Glomerular endothelial cell (primary cell): Measurements from ENCODE around the gene LILRB3. TPM values are rescaled to one million over a fixed set of nuclear protein-coding genes. Genes with fewer than 3 reads are reported as not detected.
"Not testable (repeated sequence)": the region's sequence is repeated elsewhere in the genome, so short reads cannot be mapped to it uniquely, and the experiment has no call there.

ENCODE experiments used
- DNase-seq: peaks from one replicate; pipeline ENCODE4 v3.0.0-alpha.2; 2011; ENCODE audit warnings: low read depth, low spot score; ENCODE audit errors: extremely low read depth
- total RNA-seq: library from RNA; depleted of rRNA; stranded (reverse); fragments of >200 nt; gene quantifications from 2 replicates; pipeline ENCODE4 v1.2.3, GENCODE V29; 2015

Gene LILRB3
- total RNA-seq, 1 donor from 2014 or later: not detected

DNA sequence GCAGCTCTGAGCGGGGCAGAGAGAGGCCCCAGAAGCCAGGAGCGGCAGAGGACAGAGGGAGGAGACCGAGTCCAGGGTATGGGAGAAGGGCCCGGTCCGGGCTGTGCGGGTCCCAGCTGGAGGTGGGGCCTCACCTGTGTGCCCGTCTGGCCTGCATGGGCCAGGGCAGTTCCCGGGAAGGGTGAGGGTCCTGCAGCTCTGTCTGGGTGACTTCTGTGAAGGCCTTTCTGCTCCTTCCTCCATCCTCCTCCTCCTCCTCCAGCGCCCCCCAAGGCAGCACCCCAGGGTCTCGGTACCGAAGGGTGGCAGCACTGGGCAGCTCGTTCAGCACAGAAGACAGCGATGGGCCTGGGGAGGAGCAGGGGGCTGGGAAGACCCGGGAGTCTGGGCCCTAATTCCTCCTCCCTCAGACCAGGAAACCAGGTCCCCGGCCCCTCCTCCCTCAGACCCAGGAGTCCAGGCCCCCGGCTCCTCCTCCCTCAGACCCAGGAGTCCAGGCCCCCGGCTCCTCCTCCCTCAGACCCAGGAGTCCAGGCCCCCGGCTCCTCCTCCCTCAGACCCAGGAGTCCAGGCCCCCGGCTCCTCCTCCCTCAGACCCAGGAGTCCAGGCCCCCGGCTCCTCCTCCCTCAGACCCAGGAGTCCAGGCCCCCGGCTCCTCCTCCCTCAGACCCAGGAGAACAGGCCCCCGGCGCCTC is 50.9 kb downstream of the LILRB3 start:
- not testable (repeated sequence) for DNase-seq

DNA sequence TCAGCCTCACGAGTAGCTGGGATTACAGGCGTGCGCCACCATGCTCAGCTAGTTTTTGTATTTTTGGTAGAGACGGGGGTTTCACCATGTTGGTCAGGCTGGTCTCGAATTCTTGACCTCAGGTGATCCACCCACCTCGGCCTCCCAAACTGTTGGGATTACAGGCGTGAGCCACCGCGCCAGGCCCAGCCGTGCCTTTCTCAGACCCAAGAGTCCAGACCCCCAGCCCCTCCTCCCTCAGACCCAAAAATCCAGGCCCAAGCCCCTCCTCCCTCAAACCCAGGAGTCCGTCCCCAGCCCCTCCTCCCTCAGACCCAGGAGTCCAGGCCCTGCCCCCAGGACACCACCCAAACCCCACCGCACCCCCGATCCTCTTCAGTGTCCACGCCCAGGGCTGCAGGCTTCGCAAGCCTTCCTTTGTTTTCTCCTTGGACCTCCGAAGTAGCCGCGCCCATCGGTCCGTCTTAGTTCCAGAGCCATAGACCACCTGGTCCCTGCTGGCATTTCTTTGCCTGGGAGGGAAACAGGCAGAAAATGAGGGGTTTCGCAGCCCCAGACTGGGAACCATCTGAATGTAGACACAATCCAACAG is 53.6 kb downstream of the LILRB3 start:
- DNase-seq: no peak

DNA sequence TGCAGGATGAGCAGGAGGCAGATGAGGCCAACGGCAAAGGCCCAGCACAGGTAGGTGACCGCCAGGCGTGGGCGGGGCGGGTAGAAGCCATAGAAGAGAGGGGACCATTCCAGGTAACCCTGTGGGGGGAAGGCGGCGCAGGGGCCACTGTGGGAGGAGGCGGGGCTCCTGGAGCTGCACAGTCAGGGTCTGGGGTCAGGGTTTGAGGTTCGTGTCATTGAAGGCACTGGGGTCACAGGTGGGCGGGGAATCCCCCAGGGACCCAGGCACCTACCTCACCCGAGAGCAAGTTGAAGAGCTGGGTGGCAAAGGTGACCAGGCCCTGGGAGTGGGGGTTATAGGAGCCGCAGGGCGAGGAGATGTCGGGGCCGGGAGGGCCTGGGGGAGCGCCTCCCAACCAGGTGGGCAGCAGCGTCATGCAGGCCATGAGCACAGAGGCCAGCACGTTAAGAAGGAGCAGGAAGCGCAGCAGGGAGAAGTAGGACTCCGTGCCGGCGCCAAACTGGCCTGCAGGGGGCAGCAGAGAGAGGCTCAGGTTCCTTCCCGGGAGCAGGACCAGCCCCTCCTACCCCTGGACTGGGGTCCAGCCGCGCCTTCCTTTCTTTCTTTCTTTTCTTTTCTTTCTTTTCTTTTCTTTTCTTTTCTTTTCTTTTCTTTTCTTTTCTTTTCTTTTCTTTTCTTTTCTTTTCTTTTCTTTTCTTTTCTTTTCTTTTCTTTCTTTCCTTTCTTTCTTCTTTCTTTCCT is 54.5 kb downstream of the LILRB3 start:
- DNase-seq: no peak

Other genes with a start within 250 kb of the LILRB3 start
- 2.2 and 3.0 TPM in 2 replicates for gene CACNG6, start 231.4 kb downstream of the LILRB3 start, total RNA-seq
- gene VSTM1, start 159.1 kb downstream of the LILRB3 start, total RNA-seq: not detected in 2 replicates
- not detected in 2 replicates for gene TARM1, start 141.6 kb downstream of the LILRB3 start, total RNA-seq
- gene OSCAR, start 122.2 kb downstream of the LILRB3 start, total RNA-seq: not detected in 2 replicates
- 11.7 and 26.2 TPM in 2 replicates for gene NDUFA3, start 120.2 kb downstream of the LILRB3 start, total RNA-seq
- 58.5 and 63.2 TPM in 2 replicates for gene TFPT, start 107.3 kb downstream of the LILRB3 start, total RNA-seq
- 57.8 and 66.7 TPM in 2 replicates for gene PRPF31, start 107.3 kb downstream of the LILRB3 start, total RNA-seq
- gene CNOT3, start 85.2 kb downstream of the LILRB3 start, total RNA-seq: 19.6 and 29.5 TPM in 2 replicates
- 7.5 and 8.0 TPM in 2 replicates for gene LENG1, start 63.3 kb downstream of the LILRB3 start, total RNA-seq
- gene TMC4, start 49.8 kb downstream of the LILRB3 start, total RNA-seq: not detected in 2 replicates
- 354 and 361 TPM in 2 replicates for gene MBOAT7, start 33.4 kb downstream of the LILRB3 start, total RNA-seq
- 92.9 and 140 TPM in 2 replicates for gene TSEN34, start 31.7 kb downstream of the LILRB3 start, total RNA-seq
- 1,387 and 1,829 TPM in 2 replicates for gene RPS9, start 22.1 kb downstream of the LILRB3 start, total RNA-seq
- not detected in 2 replicates for gene LILRA6, start 19.8 kb upstream of the LILRB3 start, total RNA-seq
- not detected in 2 replicates for gene LILRB5, start 34.3 kb upstream of the LILRB3 start, total RNA-seq
- gene LILRB2, start 58.1 kb upstream of the LILRB3 start, total RNA-seq: not detected in 2 replicates
- gene LILRA5, start 90.2 kb upstream of the LILRB3 start, total RNA-seq: not detected in 2 replicates
- not detected in 2 replicates for gene LILRA4, start 116.2 kb upstream of the LILRB3 start, total RNA-seq
- gene LAIR1, start 141.9 kb upstream of the LILRB3 start, total RNA-seq: not detected in 2 replicates
- not detected in 2 replicates for gene TTYH1, start 192.5 kb upstream of the LILRB3 start, total RNA-seq
- 48.2 and 127 TPM in 2 replicates for gene LENG8, start 226.2 kb upstream of the LILRB3 start, total RNA-seq
- 3.7 and 4.1 TPM in 2 replicates for gene LENG9, start 240.8 kb upstream of the LILRB3 start, total RNA-seq